Hepatocyte (in vitro differentiated cells): Measurements from ENCODE around the gene SERPINB6.
"Not testable (repeated sequence)": the region's sequence is repeated elsewhere in the genome, so short reads cannot be mapped to it uniquely, and the experiment has no call there.

Experiments used
- EZH2 ChIP-seq: fragments of 200-600 bp; sonication (generic); IDR thresholded peaks from 2 replicates; pipeline ENCODE4 v1.6.1; 2016; ENCODE audit warnings: antibody characterized with exemption, mild to moderate bottlenecking, borderline replicate concordance
- TF ChIP-seq, protein P1 (sequence below): fragments of 200-600 bp; sonication (generic); IDR thresholded peaks from 2 replicates; pipeline ENCODE4 v1.5.1; 2016; ENCODE audit warnings: antibody characterized with exemption, mild to moderate bottlenecking; ENCODE audit not compliant: poor library complexity

DNA sequence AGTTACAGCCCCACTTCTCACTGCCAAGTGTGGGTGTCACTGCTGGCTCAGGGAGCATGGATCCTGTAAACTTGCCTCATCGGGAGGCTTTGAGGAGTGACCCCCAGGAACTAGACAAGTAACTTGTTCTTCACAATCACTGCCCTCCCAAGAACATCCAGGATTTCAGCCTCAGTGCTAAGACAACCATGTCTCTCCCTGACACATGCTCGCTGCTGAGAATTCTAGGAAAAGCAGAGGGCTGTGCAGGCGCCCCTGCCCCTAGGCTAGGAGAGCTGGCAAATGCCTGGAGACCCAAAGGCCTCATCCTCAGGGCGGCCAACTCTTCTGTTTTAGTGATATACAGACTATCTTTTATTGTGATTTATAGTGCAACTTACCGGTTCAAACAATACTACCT is 31.9 kb upstream of the SERPINB6 start:
- TF ChIP-seq, protein P1, sequence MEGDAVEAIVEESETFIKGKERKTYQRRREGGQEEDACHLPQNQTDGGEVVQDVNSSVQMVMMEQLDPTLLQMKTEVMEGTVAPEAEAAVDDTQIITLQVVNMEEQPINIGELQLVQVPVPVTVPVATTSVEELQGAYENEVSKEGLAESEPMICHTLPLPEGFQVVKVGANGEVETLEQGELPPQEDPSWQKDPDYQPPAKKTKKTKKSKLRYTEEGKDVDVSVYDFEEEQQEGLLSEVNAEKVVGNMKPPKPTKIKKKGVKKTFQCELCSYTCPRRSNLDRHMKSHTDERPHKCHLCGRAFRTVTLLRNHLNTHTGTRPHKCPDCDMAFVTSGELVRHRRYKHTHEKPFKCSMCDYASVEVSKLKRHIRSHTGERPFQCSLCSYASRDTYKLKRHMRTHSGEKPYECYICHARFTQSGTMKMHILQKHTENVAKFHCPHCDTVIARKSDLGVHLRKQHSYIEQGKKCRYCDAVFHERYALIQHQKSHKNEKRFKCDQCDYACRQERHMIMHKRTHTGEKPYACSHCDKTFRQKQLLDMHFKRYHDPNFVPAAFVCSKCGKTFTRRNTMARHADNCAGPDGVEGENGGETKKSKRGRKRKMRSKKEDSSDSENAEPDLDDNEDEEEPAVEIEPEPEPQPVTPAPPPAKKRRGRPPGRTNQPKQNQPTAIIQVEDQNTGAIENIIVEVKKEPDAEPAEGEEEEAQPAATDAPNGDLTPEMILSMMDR: not testable (repeated sequence)
- not testable (repeated sequence) for TF ChIP-seq EZH2
